ENCODE measurements around the gene HOXC10.

DNA sequence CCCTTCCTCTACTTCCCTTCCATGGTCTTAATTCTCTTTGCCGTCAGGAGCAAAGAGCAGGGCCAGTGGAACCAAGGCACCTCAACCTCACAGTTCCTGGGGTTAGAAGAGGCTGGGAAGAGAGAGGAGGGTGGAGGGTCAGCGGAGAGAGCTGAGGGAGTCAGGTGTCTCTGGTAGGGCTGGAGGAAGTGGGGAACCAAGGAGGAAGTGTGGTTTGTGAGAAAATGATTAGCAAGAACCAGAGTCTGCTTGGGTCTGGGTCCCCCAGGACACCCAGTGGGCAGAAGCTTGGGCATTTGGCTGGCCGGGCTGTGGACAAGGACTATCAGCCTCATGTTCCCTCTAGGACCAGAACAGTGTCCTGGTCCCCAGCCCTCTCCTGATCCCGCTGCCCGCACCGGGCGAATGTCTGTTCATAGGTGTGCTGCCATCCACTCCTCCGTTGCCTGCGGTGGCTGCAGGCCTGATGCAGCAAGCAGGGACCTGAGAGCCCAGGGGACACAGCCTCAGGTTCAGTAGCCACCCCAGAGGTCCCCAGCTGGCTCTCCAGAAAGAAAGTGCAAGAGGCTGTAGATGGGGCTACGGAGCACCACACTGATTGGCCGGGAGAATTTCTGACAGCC lies 27.9 kb upstream of the HOXC10 start:
- TF ChIP-seq POLR2AphosphoS5 (IDR thresholded peaks at IDR 0.05; ENCODE audit: low read depth, low read length) = no peak
- TF ChIP-seq, protein P1, sequence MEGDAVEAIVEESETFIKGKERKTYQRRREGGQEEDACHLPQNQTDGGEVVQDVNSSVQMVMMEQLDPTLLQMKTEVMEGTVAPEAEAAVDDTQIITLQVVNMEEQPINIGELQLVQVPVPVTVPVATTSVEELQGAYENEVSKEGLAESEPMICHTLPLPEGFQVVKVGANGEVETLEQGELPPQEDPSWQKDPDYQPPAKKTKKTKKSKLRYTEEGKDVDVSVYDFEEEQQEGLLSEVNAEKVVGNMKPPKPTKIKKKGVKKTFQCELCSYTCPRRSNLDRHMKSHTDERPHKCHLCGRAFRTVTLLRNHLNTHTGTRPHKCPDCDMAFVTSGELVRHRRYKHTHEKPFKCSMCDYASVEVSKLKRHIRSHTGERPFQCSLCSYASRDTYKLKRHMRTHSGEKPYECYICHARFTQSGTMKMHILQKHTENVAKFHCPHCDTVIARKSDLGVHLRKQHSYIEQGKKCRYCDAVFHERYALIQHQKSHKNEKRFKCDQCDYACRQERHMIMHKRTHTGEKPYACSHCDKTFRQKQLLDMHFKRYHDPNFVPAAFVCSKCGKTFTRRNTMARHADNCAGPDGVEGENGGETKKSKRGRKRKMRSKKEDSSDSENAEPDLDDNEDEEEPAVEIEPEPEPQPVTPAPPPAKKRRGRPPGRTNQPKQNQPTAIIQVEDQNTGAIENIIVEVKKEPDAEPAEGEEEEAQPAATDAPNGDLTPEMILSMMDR (IDR thresholded peaks at IDR 0.05; ENCODE audit: control extremely low read depth in 1 of 3, insufficient read depth in 1 of 3, low read depth in 1 of 3, low read length in 3 of 3) = no peak
